ENCODE measurements around the gene AKR1B15.
"Not testable (repeated sequence)": the region's sequence is repeated elsewhere in the genome, so short reads cannot be mapped to it uniquely, and the experiment has no call there.

AKR1B15 gene

DNA sequence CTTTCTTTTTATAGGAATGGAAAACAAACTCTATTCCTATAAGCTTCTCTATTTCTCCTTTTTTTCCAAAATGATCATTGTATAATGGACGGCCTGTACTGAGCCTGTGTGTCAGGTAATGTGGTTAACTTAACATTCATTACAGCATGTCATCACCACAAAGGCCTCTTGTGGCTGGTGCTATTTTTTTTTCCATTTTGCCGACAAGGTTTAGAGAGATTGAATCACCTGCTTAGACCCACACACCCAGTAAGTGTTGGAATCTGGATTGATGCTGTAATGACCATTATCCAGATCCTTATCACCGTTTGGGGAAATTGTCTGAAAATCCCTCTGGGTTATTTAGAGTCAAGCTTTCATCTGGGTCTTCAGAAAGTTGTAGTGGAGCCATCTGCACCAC lies 18.5 kb downstream of the AKR1B15 start:
- DNase-seq, result no peak

DNA sequence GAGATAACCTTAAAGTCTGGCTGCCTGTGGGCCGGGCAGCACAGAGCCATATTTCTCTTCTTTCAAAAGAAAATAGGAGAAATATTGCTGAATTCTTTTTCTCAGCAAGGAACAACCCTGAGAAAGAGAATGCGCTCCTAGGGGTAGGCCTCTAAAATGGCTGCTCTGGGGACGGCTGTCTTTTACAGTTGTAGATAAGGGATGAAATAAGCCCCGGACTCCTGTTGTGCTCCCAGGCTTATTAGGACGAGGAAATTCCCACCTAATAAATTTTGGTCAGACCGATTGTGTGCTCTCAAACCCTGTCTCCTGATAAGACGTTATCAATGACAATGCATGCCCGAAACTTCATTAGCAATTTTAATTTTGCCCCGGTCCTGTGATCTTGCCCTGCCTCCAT lies 21.1 kb downstream of the AKR1B15 start:
- not testable (repeated sequence) for DNase-seq

DNA sequence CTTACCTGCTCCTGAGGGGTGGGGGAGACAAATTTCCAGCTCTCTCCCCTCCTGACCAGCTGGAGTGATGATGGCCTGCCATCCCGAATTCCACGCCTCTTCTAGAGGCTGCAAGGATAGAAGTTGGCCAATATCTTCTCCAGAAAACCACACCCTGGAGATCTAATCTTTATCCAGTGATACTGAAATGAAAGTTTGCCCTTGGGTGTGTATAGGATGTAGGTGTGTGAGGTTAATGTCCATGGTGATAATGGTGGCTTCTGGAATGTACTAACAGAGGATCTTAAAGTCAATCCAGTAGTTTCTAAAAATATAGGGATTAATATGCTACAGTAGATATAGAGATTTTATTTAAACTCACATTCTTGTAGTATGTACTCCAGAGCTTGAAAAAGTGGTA lies 22.2 kb downstream of the AKR1B15 start:
- no peak for DNase-seq

GRCh38 chr7:134571746-134572461 lies 23.0 kb downstream of the AKR1B15 start:
- no peak for DNase-seq

- no peak for DNase-seq
Measured at GRCh38 chr7:134574322-134574721, 25.4 kb downstream of the AKR1B15 start.

GRCh38 chr7:134584290-134584689 lies 35.4 kb downstream of the AKR1B15 start:
- no peak for DNase-seq

DNA sequence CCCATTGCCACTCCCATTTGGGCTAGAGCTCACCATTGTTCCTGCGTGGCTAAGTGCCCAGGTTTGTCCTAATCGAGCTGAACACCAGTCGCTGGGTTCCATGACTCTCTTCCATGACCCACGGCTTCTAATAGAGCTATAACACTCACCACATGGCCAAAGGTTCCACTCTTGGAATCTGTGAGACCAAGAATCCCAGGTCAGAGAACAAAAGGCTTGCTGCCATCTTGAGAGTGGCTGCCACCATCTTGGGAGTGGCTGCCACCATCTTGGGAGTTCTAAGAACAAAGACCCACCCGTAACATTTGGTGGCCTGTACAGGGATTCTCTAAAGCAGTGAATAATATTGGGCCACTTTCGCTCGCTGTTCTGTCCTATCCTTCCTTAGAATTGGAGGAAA lies 37.0 kb downstream of the AKR1B15 start:
- no peak for DNase-seq

- no peak for DNase-seq
Measured at GRCh38 chr7:134587750-134588149, 38.8 kb downstream of the AKR1B15 start.

- DNase-seq, result no peak
Measured at GRCh38 chr7:134589491-134589941, 40.6 kb downstream of the AKR1B15 start.

DNA sequence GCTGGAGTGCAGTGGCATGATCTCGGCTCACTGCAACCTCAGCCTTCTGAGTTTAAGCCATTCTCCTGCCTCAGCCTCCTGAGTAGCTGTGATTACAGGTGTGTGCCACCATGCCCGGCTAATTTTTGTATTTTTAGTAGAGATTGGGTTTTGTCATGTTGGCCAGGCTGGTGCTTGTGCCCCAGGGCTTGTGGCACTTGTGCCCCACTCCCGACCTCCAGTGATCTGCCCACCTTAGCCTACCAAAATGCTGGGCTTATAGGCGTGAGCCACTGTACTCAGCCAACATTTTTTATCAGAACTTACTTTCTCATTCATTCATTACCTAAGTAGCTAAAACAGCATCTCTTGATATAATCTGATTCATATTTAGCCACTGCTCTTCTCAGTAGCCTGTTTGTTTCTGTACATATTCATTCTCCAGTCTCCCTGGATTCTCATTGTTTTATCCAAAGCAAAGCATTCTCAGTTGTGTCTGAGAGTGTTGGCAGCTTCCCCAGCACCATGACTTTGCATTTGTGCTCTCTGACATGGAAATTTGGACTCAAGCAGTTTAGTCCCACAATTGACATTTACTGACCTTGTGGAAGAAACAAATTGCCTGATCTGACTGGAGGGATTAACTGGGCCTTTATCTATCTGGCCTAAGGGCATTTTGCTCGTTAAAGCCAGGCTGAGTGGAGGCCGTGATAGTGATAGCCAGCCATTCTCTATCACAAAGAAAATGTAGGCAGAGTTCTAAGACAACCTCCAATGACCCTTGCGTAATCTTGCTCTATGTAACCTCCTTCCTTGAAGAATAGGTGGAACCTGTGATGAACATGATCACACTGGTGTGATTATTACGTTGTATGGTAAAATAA lies 44.9 kb downstream of the AKR1B15 start:
- DNase-seq, result no peak

DNA sequence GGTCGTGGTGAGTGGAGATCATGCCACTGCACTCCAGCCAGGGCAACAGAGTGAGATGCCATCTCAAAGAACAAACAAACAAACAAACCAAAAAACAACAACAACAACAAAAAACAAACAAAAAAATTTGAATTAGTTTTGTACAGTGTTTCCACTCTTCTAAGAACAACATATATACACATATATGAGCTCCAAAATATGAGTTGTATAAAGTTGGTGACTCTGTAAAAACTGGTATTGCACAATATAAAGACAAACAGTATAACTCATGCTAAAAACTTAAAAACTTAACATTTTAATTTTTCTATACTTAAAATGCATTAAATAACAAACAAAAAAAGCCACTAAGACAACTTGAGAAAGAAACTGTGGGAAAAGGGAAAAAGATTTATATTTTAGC lies 46.0 kb downstream of the AKR1B15 start:
- DNase-seq, result no peak

- DNase-seq, result no peak
Measured at GRCh38 chr7:134599371-134599770, 50.5 kb downstream of the AKR1B15 start.

GRCh38 chr7:134601459-134601858 lies 52.5 kb downstream of the AKR1B15 start:
- no peak for DNase-seq

DNA sequence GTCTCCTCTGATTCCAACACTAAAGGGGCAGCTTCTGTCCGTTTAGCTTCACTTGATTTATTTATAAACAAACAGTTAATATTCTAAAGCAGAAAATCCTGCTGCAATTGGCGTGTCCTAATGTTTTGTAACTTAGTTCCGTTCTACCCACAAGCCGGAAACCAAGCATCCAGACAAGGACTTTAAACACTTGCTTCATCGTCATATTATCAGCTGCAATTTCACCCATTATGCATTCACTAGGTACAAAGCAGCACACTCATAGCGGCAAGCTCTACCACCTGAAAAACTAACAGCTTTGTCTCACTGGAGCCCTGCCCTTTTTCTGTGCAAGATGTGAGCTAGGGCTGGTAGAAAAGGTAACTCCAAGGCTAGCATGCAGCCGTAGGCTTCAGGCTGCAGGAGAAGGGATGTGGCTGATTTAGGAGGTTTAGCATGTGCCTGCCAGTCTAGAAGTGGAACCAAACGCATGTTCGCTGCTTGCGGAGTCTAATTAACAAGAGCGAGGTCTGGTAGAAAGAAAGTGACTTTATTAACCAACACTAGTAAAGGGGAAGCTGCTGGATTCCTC lies 54.1 kb downstream of the AKR1B15 start:
- DNase-seq, result no peak

GRCh38 chr7:134605978-134606923 lies 57.3 kb downstream of the AKR1B15 start:
- peak; percentile 26 for DNase-seq

DNA sequence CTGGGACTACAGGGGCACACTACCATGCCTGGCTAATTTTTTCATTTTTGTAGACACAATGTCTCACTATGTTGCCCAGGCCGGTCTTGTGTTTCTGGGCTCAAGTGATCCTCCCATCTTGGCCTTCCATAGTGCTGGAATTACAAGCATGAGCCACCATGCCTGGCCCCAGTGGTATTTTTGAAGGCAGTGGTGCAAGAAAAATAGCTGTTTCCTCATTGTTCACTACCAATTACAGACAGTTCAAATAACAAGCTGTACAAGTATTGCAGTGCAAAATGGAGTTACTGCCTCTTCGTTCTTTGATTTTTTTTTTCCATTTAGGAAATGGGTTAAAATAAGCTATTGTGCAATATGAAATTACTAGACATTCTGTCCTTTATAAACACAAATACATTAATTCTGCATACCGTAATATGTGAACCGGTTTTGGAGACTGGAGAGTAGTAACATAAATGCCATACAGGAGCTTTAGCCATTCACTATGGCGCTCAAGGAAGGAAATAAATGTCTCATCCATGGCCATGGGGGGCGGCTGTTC lies 62.8 kb downstream of the AKR1B15 start:
- no peak for DNase-seq

GRCh38 chr7:134612197-134612596 lies 63.3 kb downstream of the AKR1B15 start:
- no peak for DNase-seq

- DNase-seq, result no peak
Measured at GRCh38 chr7:134613623-134614347, 64.9 kb downstream of the AKR1B15 start.

DNA sequence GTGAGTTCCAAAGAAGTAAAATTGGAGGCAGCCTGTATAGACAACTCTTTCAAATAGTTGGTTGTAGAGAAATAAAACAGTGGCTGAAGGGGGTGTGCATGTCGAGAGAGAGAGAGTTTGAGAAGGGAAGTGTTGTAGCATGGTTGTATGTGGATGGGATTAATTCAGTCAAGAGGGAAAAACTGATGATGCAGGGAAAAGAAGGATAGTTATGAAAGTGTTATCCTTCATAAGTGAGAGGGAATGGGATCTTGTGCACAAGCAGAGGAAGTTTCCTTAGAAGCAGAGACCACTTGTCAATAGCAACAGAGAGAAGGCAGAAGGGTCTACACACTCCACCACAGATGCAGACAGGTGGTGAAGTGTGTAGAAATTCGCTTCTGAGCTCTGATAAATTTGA lies 67.7 kb downstream of the AKR1B15 start:
- DNase-seq, result no peak

- no peak for DNase-seq
Measured at GRCh38 chr7:134618756-134619530, 70.0 kb downstream of the AKR1B15 start.

Measured in activated effector memory CD4-positive, alpha-beta T cell treated with Interleukin-2 at 50 U/mL for 16 hours (primary cell).